ENCODE measurements around the gene YWHAQ. TPM values are rescaled to one million over a fixed set of nuclear protein-coding genes. Genes with fewer than 3 reads are reported as not detected.
"Not testable (repeated sequence)": the region's sequence is repeated elsewhere in the genome, so short reads cannot be mapped to it uniquely, and the experiment has no call there.

The YWHAQ gene
- total RNA-seq, 2 donors from 2014 or later = 158 to 183 TPM

GRCh38 chr2:9596621-9597311 is 34.0 kb downstream of the YWHAQ start:
- H3K27me3 ChIP-seq (replicated peaks; ENCODE audit: insufficient read depth) = no peaks in the 10 kb centered on the region
- ATAC-seq (ENCODE audit: insufficient number of reproducible peaks, low FRiP score, low read depth) (no peak), DNase-seq (ENCODE audit: low spot score) (no peak)
- H3K4me1 ChIP-seq (ENCODE audit: control insufficient read depth in 1 of 2, low read depth in 2 of 2) = peaks cover 25 to 42% of the 10 kb centered on the region in 2 donors
- H3K27ac ChIP-seq = no peak overlapping the region
- peaks cover 11% of the 10 kb centered on the region for H3K9me3 ChIP-seq
- no peak for TF ChIP-seq CTCF (IDR thresholded peaks at IDR 0.05)
- no peak overlapping the region for H3K4me3 ChIP-seq
- no peaks in the 10 kb centered on the region for H3K36me3 ChIP-seq

GRCh38 chr2:9595746-9596145 is 35.1 kb downstream of the YWHAQ start:
- Histone ChIP-seq H3K27ac (peak overlapping the region in 1 of 2 donors; percentile 65), H3K4me1 (ENCODE audit: control insufficient read depth in 1 of 2, low read depth in 2 of 2) (peaks cover 25 to 43% of the 10 kb centered on the region in 2 donors)

GRCh38 chr2:9595256-9595655 is 35.5 kb downstream of the YWHAQ start:
- DNase-seq (ENCODE audit: low spot score); H3K27me3 ChIP-seq (replicated peaks; ENCODE audit: insufficient read depth); H3K4me3 ChIP-seq; H3K36me3 ChIP-seq; ATAC-seq (ENCODE audit: insufficient number of reproducible peaks, low FRiP score, low read depth): not testable (repeated sequence)
- H3K27ac ChIP-seq = peak overlapping the region; percentile 10 to 65
- peaks cover 11% of the 10 kb centered on the region for H3K9me3 ChIP-seq
- H3K4me1 ChIP-seq (ENCODE audit: control insufficient read depth in 1 of 2, low read depth in 2 of 2) = peaks cover 25 to 48% of the 10 kb centered on the region in 2 donors

More at GRCh38 chr2:9595746-9596145, 35.1 kb downstream of the YWHAQ start:
- ATAC-seq (ENCODE audit: insufficient number of reproducible peaks, low FRiP score, low read depth) (no peak), DNase-seq (ENCODE audit: low spot score) (no peak)
- no peaks in the 10 kb centered on the region for H3K36me3 ChIP-seq
- H3K9me3 ChIP-seq = peaks cover 11% of the 10 kb centered on the region
- H3K27me3 ChIP-seq (replicated peaks; ENCODE audit: insufficient read depth) = no peaks in the 10 kb centered on the region
- no peak for TF ChIP-seq CTCF (IDR thresholded peaks at IDR 0.05)
- no peak overlapping the region for H3K4me3 ChIP-seq

- peaks cover 25 to 48% of the 10 kb centered on the region in 2 donors for H3K4me1 ChIP-seq (ENCODE audit: control insufficient read depth in 1 of 2, low read depth in 2 of 2)
- H3K36me3 ChIP-seq = no peaks in the 10 kb centered on the region
- H3K9me3 ChIP-seq = peaks cover 6% of the 10 kb centered on the region
- ATAC-seq (ENCODE audit: insufficient number of reproducible peaks, low FRiP score, low read depth) (peak; percentile 98), DNase-seq (ENCODE audit: low spot score) (peak; percentile 12)
- no peak for TF ChIP-seq CTCF (IDR thresholded peaks at IDR 0.05)
- no peaks in the 10 kb centered on the region for H3K27me3 ChIP-seq (replicated peaks; ENCODE audit: insufficient read depth)
- no peak overlapping the region for H3K4me3 ChIP-seq
- H3K27ac ChIP-seq = peak overlapping the region; percentile 10 to 65
Observed at GRCh38 chr2:9594366-9595054, 36.3 kb downstream of the YWHAQ start.

GRCh38 chr2:9593925-9594324 is 36.9 kb downstream of the YWHAQ start:
- Histone ChIP-seq H3K4me1 (ENCODE audit: control insufficient read depth in 1 of 2, low read depth in 2 of 2) (peaks cover 25 to 48% of the 10 kb centered on the region in 2 donors), H3K27me3 (replicated peaks; ENCODE audit: insufficient read depth) (no peaks in the 10 kb centered on the region), H3K9me3 (peaks cover under 1% of the 10 kb centered on the region), H3K27ac (peak overlapping the region in 1 of 2 donors; percentile 65), H3K4me3 (no peak overlapping the region), H3K36me3 (no peaks in the 10 kb centered on the region)
- DNase-seq (ENCODE audit: low spot score) (no peak), ATAC-seq (ENCODE audit: insufficient number of reproducible peaks, low FRiP score, low read depth) (no peak)
- TF ChIP-seq CTCF (IDR thresholded peaks at IDR 0.05) = no peak
